ENCODE results near the gene UBXN11.
A peak's percentile ranks its signal among the peaks of the same experiment; 100 is the strongest.

The UBXN11 gene

GRCh38 chr1:26307363-26307781, 936 bp upstream of the UBXN11 start:
- Histone ChIP-seq H3K79me2 (ENCODE audit: insufficient read depth, low read length) (no peaks in the 10 kb centered on the region), H4K20me1 (ENCODE audit: insufficient read depth, low read length) (no peaks in the 10 kb centered on the region), H3K4me2 (ENCODE audit: insufficient read depth, low read length) (peak overlapping the region; percentile 98), H3K4me3 (ENCODE audit: low read depth in 1 of 2, low read length in 2 of 2) (peak overlapping the region in 1 of 2 experiments; percentile 96; a peak in 1 of 4 replicates), H3K36me3 (ENCODE audit: insufficient read depth, low read length) (no peaks in the 10 kb centered on the region), H3K9ac (ENCODE audit: low read depth, low read length) (peak overlapping the region; percentile 68; the same call in 1 of the 2 replicates), H3K27me3 (ENCODE audit: insufficient read depth, low read length, poor library complexity) (no peaks in the 10 kb centered on the region), H2AFZ (ENCODE audit: low read depth, low read length) (peak overlapping the region; percentile 100), H3K9me3 (ENCODE audit: insufficient read depth, low read length, severe bottlenecking) (no peaks in the 10 kb centered on the region), H3K4me1 (ENCODE audit: insufficient read depth, low read length) (peaks cover 26% of the 10 kb centered on the region), H3K27ac (ENCODE audit: low read length) (peak overlapping the region; percentile 71)
- DNase-seq = no peak
- TF ChIP-seq EZH2 (IDR thresholded peaks at IDR 0.05; ENCODE audit: borderline replicate concordance, low read depth, low read length, severe bottlenecking) (no peak), CTCF (IDR thresholded peaks at IDR 0.05; ENCODE audit: borderline replicate concordance, extremely low read depth, low read length, poor library complexity, severe bottlenecking) (no peak)
- no peak for ATAC-seq (ENCODE audit: insufficient read depth, low read depth)

- Histone ChIP-seq H4K20me1 (ENCODE audit: insufficient read depth, low read length) (no peaks in the 10 kb centered on the region), H3K27ac (ENCODE audit: low read length) (peak overlapping the region; percentile 60), H3K4me2 (ENCODE audit: insufficient read depth, low read length) (peak overlapping the region; percentile 98), H3K27me3 (ENCODE audit: insufficient read depth, low read length, poor library complexity) (no peaks in the 10 kb centered on the region), H2AFZ (ENCODE audit: low read depth, low read length) (peak overlapping the region; percentile 100), H3K4me3 (ENCODE audit: low read depth in 1 of 2, low read length in 2 of 2) (peak overlapping the region; percentile 86 to 96), H3K4me1 (ENCODE audit: insufficient read depth, low read length) (peaks cover 26% of the 10 kb centered on the region), H3K36me3 (ENCODE audit: insufficient read depth, low read length) (no peaks in the 10 kb centered on the region), H3K9me3 (ENCODE audit: insufficient read depth, low read length, severe bottlenecking) (no peaks in the 10 kb centered on the region), H3K9ac (ENCODE audit: low read depth, low read length) (peak overlapping the region; percentile 68), H3K79me2 (ENCODE audit: insufficient read depth, low read length) (no peaks in the 10 kb centered on the region)
- TF ChIP-seq EZH2 (IDR thresholded peaks at IDR 0.05; ENCODE audit: borderline replicate concordance, low read depth, low read length, severe bottlenecking) (no peak), CTCF (IDR thresholded peaks at IDR 0.05; ENCODE audit: borderline replicate concordance, extremely low read depth, low read length, poor library complexity, severe bottlenecking) (no peak)
- ATAC-seq (ENCODE audit: insufficient read depth, low read depth) (no peak), DNase-seq (no peak)
These were observed 658 bp downstream of the UBXN11 start for GRCh38 chr1:26305667-26306289.

GRCh38 chr1:26302733-26303405, 3.6 kb downstream of the UBXN11 start:
- ATAC-seq (ENCODE audit: insufficient read depth, low read depth) = no peak
- H3K4me2 ChIP-seq (ENCODE audit: insufficient read depth, low read length) = no peak overlapping the region
- no peak overlapping the region for H3K9ac ChIP-seq (ENCODE audit: low read depth, low read length)

More at GRCh38 chr1:26302733-26303405, 3.6 kb downstream of the UBXN11 start:
- no peak for TF ChIP-seq CTCF (IDR thresholded peaks at IDR 0.05; ENCODE audit: borderline replicate concordance, extremely low read depth, low read length, poor library complexity, severe bottlenecking)
- no peak for TF ChIP-seq EZH2 (IDR thresholded peaks at IDR 0.05; ENCODE audit: borderline replicate concordance, low read depth, low read length, severe bottlenecking)
- Histone ChIP-seq H3K9me3 (ENCODE audit: insufficient read depth, low read length, severe bottlenecking) (no peaks in the 10 kb centered on the region), H3K4me3 (ENCODE audit: low read depth in 1 of 2, low read length in 2 of 2) (no peak overlapping the region), H3K36me3 (ENCODE audit: insufficient read depth, low read length) (no peaks in the 10 kb centered on the region), H3K79me2 (ENCODE audit: insufficient read depth, low read length) (no peaks in the 10 kb centered on the region), H4K20me1 (ENCODE audit: insufficient read depth, low read length) (no peaks in the 10 kb centered on the region), H3K27me3 (ENCODE audit: insufficient read depth, low read length, poor library complexity) (no peaks in the 10 kb centered on the region), H2AFZ (ENCODE audit: low read depth, low read length) (no peak overlapping the region), H3K4me1 (ENCODE audit: insufficient read depth, low read length) (peaks cover 26% of the 10 kb centered on the region), H3K27ac (ENCODE audit: low read length) (no peak overlapping the region)
- DNase-seq = no peak

Measured in DND-41 (cell line).